Measurements from ENCODE around the gene VTI1B. TPM values are rescaled to one million over a fixed set of nuclear protein-coding genes. Genes with fewer than 3 reads are reported as not detected.

Gene VTI1B
- total and polyA plus RNA-seq, 10 of the 15 experiments (the other 5 are each of a cell fraction or from before 2014, with no cell fraction given): 15.0 to 117 (median 50.5) TPM

GRCh38 chr14:67644428-67644827 lies 30.0 kb downstream of the VTI1B start:
- ChIA-PET CTCF (interaction anchor here (1.2 to 2.2 kb wide), 8 partner anchors 17 to 73 kb away, joined by 3 to 11 read pairs (median 7); partner anchors contain the start of genes ARG2 and PIGH), POLR2A (interaction anchor here (0.6 to 1.4 kb wide), 3 partner anchors 34 to 481 kb away, joined by 4 read pairs; no protein-coding TSS in a partner anchor), SMC1A (ENCODE audit: uncharacterized antibody, unreplicated experiment) (interaction anchor here (0.8 to 3.7 kb wide), 6 partner anchors 9 to 60 kb away, joined by 3 to 15 read pairs (median 4); no protein-coding TSS in a partner anchor), RAD21 (ENCODE audit: unreplicated experiment) (interaction anchor here (0.5 to 3.9 kb wide), 4 partner anchors 17 to 62 kb away, joined by 3 to 19 read pairs (median 5); partner anchors contain the start of gene ARG2)
- Histone ChIP-seq H3K4me1 (ENCODE audit: control insufficient read depth, insufficient read depth, low read length) (no peaks in the 10 kb centered on the region), H3K27ac (ENCODE audit: control insufficient read depth, insufficient read depth) (no peak overlapping the region), H3K9me3 (replicated peaks; ENCODE audit: control insufficient read depth, insufficient read depth, low read length) (no peaks in the 10 kb centered on the region), H3K79me2 (ENCODE audit: control insufficient read depth, insufficient read depth, low read length) (no peaks in the 10 kb centered on the region), H3K27me3 (replicated peaks in 1 of 2; ENCODE audit: control insufficient read depth in 2 of 2, insufficient read depth in 2 of 2, low read length in 1 of 2) (no peaks in the 10 kb centered on the region), H4K20me1 (ENCODE audit: control insufficient read depth, insufficient read depth) (no peaks in the 10 kb centered on the region), H3K9ac (ENCODE audit: control insufficient read depth, insufficient read depth, low read length) (no peak overlapping the region), H3K36me3 (ENCODE audit: control insufficient read depth in 2 of 2, insufficient read depth in 2 of 2, low read length in 1 of 2) (peaks cover under 1 to 2% of the 10 kb centered on the region in 2 experiments; a peak in 3 of 4 replicates), H3K4me3 (no peak overlapping the region), H2AFZ (ENCODE audit: control insufficient read depth, low read depth, low read length) (no peak overlapping the region), H3K4me2 (ENCODE audit: control insufficient read depth, insufficient read depth) (no peak overlapping the region)
- BruUV-seq (replicated peaks): no TSS peak
- in situ Hi-C loops (cut with MboI) (no loop called here), intact Hi-C loops (cut with micrococcal nuclease; ENCODE audit: unreplicated experiment) (no loop called here)
- TF ChIP-seq HSF1 (IDR thresholded peaks at IDR 0.05; ENCODE audit: low read depth, low read length): no peak
- TF ChIP-seq E2F4 (IDR thresholded peaks at IDR 0.05; ENCODE audit: low read depth, low read length): no peak
- TF ChIP-seq MTA2 (IDR thresholded peaks at IDR 0.05; ENCODE audit: low read depth): no peak
- TF ChIP-seq CHD4 (IDR thresholded peaks at IDR 0.05): no peak
- TF ChIP-seq TCF12 (IDR thresholded peaks at IDR 0.05; ENCODE audit: low read depth, low read length): no peak
- TF ChIP-seq SIN3A (IDR thresholded peaks at IDR 0.05; ENCODE audit: low read depth, low read length): no peak
- TF ChIP-seq STAT1 (conservative IDR thresholded peaks at IDR 0.05): no peak
- no peak for TF ChIP-seq ZNF274 (IDR thresholded peaks at IDR 0.05; ENCODE audit: insufficient read depth, insufficient read length)
- FAIRE-seq (no peak), ATAC-seq (no peak), DNase-seq (ENCODE audit: low read depth, low spot score) (no peak)
- 82% methylated on average over 2 of the region's 2 CpGs for WGBS (ENCODE audit: insufficient coverage, insufficient replicate concordance, low lambda C conversion rate, missing lambda C conversion rate)

All from GM12878 (cell line).